HepG2 (cell line): ENCODE measurements around the gene CCL17. TPM values are rescaled to one million over a fixed set of nuclear protein-coding genes. Genes with fewer than 3 reads are reported as not detected.

Experiments
- ATAC-seq: fragments of 200-7000 bp; cut with Tn5 transposase; 3 replicates; pipeline ENCODE4 v1.9.1; 2020; ENCODE audit warnings: mild to moderate bottlenecking, moderate library complexity
- BruUV-seq: library from RNA; stranded (reverse); fragments of 400-500 nt; replicated peaks from 2 replicates; lab custom pipeline; 2021; lab: Mats Ljungman, UMichigan
- CTCF ChIA-PET: fragments of 300-600 bp; formaldehyde crosslinking; extraction: SDS; loops from one replicate; lab custom pipeline; 2021; ENCODE audit warnings: low total read pairs, inconsistent platforms, low intra/inter-chr PET ratio; lab: Yijun Ruan, JAX
- POLR2A ChIA-PET: fragments of 350-600 bp; sonication (Branson Sonifier 250); formaldehyde crosslinking; loops from one replicate; lab custom pipeline; 2020; ENCODE audit warnings: antibody characterized with exemption, inconsistent platforms; lab: Yijun Ruan, JAX
- DNase-seq: peaks from one replicate; pipeline ENCODE4 v3.0.0-alpha.2; 2015; ENCODE audit warnings: low spot score
- FAIRE-seq: peaks from 3 replicates; lab custom pipeline; 2011; peaks lifted over from hg19 to GRCh38; lab: Jason Lieb, UNC
- H2AFZ ChIP-seq: one replicate; pipeline ENCODE4 v1.6.1; 2011; ENCODE audit warnings: low read length, inconsistent platforms
- H3K27ac ChIP-seq: fragments of 300-600 bp; 3 replicates; pipeline ENCODE4 v1.8.0; 2011; ENCODE audit warnings: mixed run types, mild to moderate bottlenecking, mixed read lengths, low read length, inconsistent platforms; ENCODE audit not compliant: insufficient read depth; ENCODE audit errors: extremely low read length
- H3K27me3 ChIP-seq, 2 experiments: fragments of 200-600 bp in 1 of 2; 2 replicates in 1 of 2; 3 replicates in 1 of 2; pipeline versions ENCODE4 v1.6.0 to v1.8.0; 2011; ENCODE audit warnings: low read length in 2 of 2, mild to moderate bottlenecking in 2 of 2, moderate library complexity in 2 of 2, inconsistent platforms in 1 of 2; ENCODE audit not compliant: insufficient read depth in 2 of 2, control insufficient read depth in 1 of 2
- H3K36me3 ChIP-seq, 2 experiments: fragments of 200-600 bp in 1 of 2; replicated peaks in 1 of 2; 2 replicates in 1 of 2; 3 replicates in 1 of 2; pipeline versions ENCODE4 v1.5.1 to v1.8.0; 2011; ENCODE audit warnings: low read length in 2 of 2, inconsistent platforms in 1 of 2; ENCODE audit not compliant: insufficient read depth in 2 of 2, control insufficient read depth in 1 of 2
- H3K4me1 ChIP-seq: 2 replicates; pipeline ENCODE4 v1.5.1; 2012; ENCODE audit warnings: low read length, inconsistent platforms; ENCODE audit not compliant: insufficient read depth
- H3K4me2 ChIP-seq: 2 replicates; pipeline ENCODE4 v1.6.0; 2011; ENCODE audit warnings: low read depth, low read length, inconsistent platforms
- H3K4me3 ChIP-seq, 3 experiments: fragments of 200-600 bp in 1 of 3; sonication (generic), shearing (Covaris generic) in 1 of 3; replicated peaks in 1 of 3; 2 replicates each; pipeline ENCODE4 v1.5.1; 2011 to 2016; ENCODE audit warnings: low read length in 3 of 3, inconsistent platforms in 2 of 3, low read depth in 2 of 3, mild to moderate bottlenecking in 2 of 3, control low read depth in 1 of 3, mixed read lengths in 1 of 3; ENCODE audit not compliant: insufficient read depth in 1 of 3
- H3K79me2 ChIP-seq: one replicate; pipeline ENCODE4 v1.6.1; 2011; ENCODE audit warnings: low read length, inconsistent platforms; ENCODE audit not compliant: insufficient read depth
- H3K9ac ChIP-seq: 2 replicates; pipeline ENCODE4 v1.6.0; 2011; ENCODE audit warnings: mild to moderate bottlenecking, low read depth, low read length, inconsistent platforms; ENCODE audit not compliant: insufficient read depth
- H3K9me3 ChIP-seq: 2 replicates; pipeline ENCODE4 v1.5.1; 2012; ENCODE audit warnings: mild to moderate bottlenecking, low read length
- H4K20me1 ChIP-seq: 2 replicates; pipeline ENCODE4 v1.6.0; 2011; ENCODE audit warnings: inconsistent platforms, mild to moderate bottlenecking, low read length, moderate library complexity; ENCODE audit not compliant: insufficient read depth
- DNMT3B ChIP-seq: conservative IDR thresholded peaks from 2 replicates; pipeline ENCODE4 v1.6.1; 2016; ENCODE audit warnings: missing biosample characterization, control low read depth
- KLF11 ChIP-seq: IDR thresholded peaks from 2 replicates; pipeline ENCODE4 v1.6.1; 2016; ENCODE audit warnings: missing compliant biosample characterization
- SP5 ChIP-seq: IDR thresholded peaks from 2 replicates; pipeline ENCODE4 v1.6.1; 2016; ENCODE audit warnings: low read depth, borderline replicate concordance
- ZFP36 ChIP-seq: fragments of 150-350 bp; IDR thresholded peaks from 2 replicates; pipeline ENCODE4 v1.6.1; 2018; ENCODE audit warnings: borderline replicate concordance, low read length, low read depth; ENCODE audit not compliant: partially characterized antibody
- ZNF383 ChIP-seq: sonication (generic); formaldehyde crosslinking; IDR thresholded peaks from 2 replicates; pipeline ENCODE4 v1.4.0; 2020; ENCODE audit warnings: missing genetic modification reagents, mild to moderate bottlenecking, borderline replicate concordance
- ZNF451 ChIP-seq: sonication (generic); formaldehyde crosslinking; IDR thresholded peaks from 2 replicates; pipeline ENCODE4 v1.5.0; 2020; ENCODE audit warnings: mild to moderate bottlenecking, missing genetic modification reagents
- ZNF790 ChIP-seq: sonication (generic); formaldehyde crosslinking; IDR thresholded peaks from 2 replicates; pipeline ENCODE4 v1.8.0; 2022; ENCODE audit warnings: missing genetic modification reagents, mild to moderate bottlenecking, borderline replicate concordance
- WGBS: methylation state at CpG from one replicate; pipeline ENCODE4 v1.1.6; 2017; ENCODE audit warnings: low lambda C conversion rate; 5-methylcytosine and 5-hydroxymethylcytosine counted together
- in situ Hi-C: cut with HindIII; loops from 2 replicates; pipeline ENCODE4 v1.10.0; 2017; ENCODE audit warnings: low pct_unique_long_range_greater_than_20kb; ENCODE audit not compliant: extremely low pct_ligation_motif_present
- intact Hi-C: fragments of 100-400 bp; cut with micrococcal nuclease; formaldehyde crosslinking; loops from one replicate; pipeline ENCODE4 v1.10.0; 2022; ENCODE audit not compliant: unreplicated experiment
- polyA plus RNA-seq, 8 experiments: library from polyadenylated mRNA; depleted of rRNA in 3 of 8; stranded (reverse) in 7 of 8; unstranded in 1 of 8; fragments of >200 nt; fragmentation: Illumina TruSeq in 4 of 8; extraction: Trizol in 4 of 8; gene quantifications; 2 replicates each; pipeline versions ENCODE4 v1.2.1 to v1.2.3, GENCODE V29; 2011 to 2016; ENCODE audit warnings: low read depth in 4 of 8, missing spikeins in 1 of 8, mixed read lengths in 1 of 8; ENCODE audit not compliant: insufficient read depth in 1 of 8
- total RNA-seq, 5 experiments: library from RNA; depleted of rRNA; stranded (reverse); fragments of >200 nt; fragmentation: Illumina TruSeq; extraction: Trizol; gene quantifications; 2 replicates each; pipeline ENCODE4 v1.2.3, GENCODE V29; 2016; ENCODE audit warnings: low read depth in 1 of 5
- TF ChIP-seq, protein P1 (sequence below): sonication (generic); formaldehyde crosslinking; IDR thresholded peaks from 2 replicates; pipeline ENCODE4 v1.5.0; 2020; ENCODE audit warnings: missing genetic modification reagents
- TF ChIP-seq, protein P2 (sequence below): sonication (generic); formaldehyde crosslinking; IDR thresholded peaks from 2 replicates; pipeline ENCODE4 v1.5.0; 2020; ENCODE audit warnings: missing genetic modification reagents, mild to moderate bottlenecking, borderline replicate concordance
- TF ChIP-seq, protein P3 (sequence below): sonication (generic); formaldehyde crosslinking; IDR thresholded peaks from 2 replicates; pipeline ENCODE4 v1.8.0; 2022; ENCODE audit warnings: missing genetic modification reagents, mild to moderate bottlenecking, borderline replicate concordance
- TF ChIP-seq, protein P4 (sequence below): sonication (generic); formaldehyde crosslinking; IDR thresholded peaks from 2 replicates; pipeline ENCODE4 v1.8.1; 2023; ENCODE audit warnings: mild to moderate bottlenecking, missing genetic modification reagents

Gene CCL17
- total and polyA plus RNA-seq, 2 of the 13 experiments (the other 11 are each of a cell fraction or from before 2014, with no cell fraction given) = not detected

DNA sequence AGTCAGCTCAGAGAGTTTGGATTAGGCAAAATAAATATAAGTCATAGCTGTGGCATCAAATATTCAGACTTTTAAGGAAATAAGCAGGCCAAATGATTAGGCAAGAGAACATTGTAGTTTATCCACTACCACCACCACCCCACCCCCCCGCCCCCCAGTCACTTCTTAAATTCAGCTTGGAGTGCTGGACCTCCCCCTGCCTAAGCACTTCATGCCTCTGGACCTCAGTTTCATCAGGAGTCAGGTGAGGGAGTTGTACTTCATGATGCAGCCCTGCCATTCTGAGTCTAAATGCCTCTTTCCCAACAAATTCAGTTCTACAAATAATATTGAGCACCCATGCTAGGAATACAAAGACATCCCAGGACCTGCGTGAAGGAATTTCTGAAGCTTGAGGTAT, 60.0 kb downstream of the CCL17 start:
- intact Hi-C loops = no loop called here
- Histone ChIP-seq H3K36me3 (peaks cover 32 to 65% of the 10 kb centered on the region in 2 experiments), H4K20me1 (no peaks in the 10 kb centered on the region), H3K4me1 (peaks cover 34% of the 10 kb centered on the region), H3K4me3 (no peak overlapping the region), H3K27ac (no peak overlapping the region), H3K9ac (no peak overlapping the region), H2AFZ (no peak overlapping the region), H3K79me2 (peaks cover 34% of the 10 kb centered on the region), H3K27me3 (no peaks in the 10 kb centered on the region; a peak in 1 of 5 replicates), H3K4me2 (no peak overlapping the region), H3K9me3 (no peaks in the 10 kb centered on the region)
- in situ Hi-C loops = no loop called here
- ChIA-PET CTCF (interaction anchor here (4.6 kb wide), 1 partner anchor 55 kb away, joined by 37 read pairs; no protein-coding TSS in a partner anchor), POLR2A (interaction anchor here (1.3 to 2.5 kb wide), 2 partner anchors 18 to 19 kb away, joined by 4 to 11 read pairs; partner anchors contain the start of genes CIAPIN1 and COQ9)
- no TSS peak for BruUV-seq
- WGBS = 99% methylated on average over 2 of the region's 2 CpGs
- DNase-seq (no peak), ATAC-seq (no peak), FAIRE-seq (no peak)
- TF ChIP-seq ZNF383 (CRISPR knock-in tag) (no peak), KLF11 (CRISPR knock-in tag) (no peak), ZNF790 (CRISPR knock-in tag) (no peak), SP5 (CRISPR knock-in tag) (no peak), ZFP36 (no peak), ZNF451 (no peak), DNMT3B (CRISPR knock-in tag) (no peak)
- TF ChIP-seq, protein P1, sequence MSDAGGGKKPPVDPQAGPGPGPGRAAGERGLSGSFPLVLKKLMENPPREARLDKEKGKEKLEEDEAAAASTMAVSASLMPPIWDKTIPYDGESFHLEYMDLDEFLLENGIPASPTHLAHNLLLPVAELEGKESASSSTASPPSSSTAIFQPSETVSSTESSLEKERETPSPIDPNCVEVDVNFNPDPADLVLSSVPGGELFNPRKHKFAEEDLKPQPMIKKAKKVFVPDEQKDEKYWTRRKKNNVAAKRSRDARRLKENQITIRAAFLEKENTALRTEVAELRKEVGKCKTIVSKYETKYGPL (CRISPR knock-in tag) = no peak
- TF ChIP-seq, protein P2, sequence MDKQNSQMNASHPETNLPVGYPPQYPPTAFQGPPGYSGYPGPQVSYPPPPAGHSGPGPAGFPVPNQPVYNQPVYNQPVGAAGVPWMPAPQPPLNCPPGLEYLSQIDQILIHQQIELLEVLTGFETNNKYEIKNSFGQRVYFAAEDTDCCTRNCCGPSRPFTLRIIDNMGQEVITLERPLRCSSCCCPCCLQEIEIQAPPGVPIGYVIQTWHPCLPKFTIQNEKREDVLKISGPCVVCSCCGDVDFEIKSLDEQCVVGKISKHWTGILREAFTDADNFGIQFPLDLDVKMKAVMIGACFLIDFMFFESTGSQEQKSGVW = no peak
- TF ChIP-seq, protein P3, sequence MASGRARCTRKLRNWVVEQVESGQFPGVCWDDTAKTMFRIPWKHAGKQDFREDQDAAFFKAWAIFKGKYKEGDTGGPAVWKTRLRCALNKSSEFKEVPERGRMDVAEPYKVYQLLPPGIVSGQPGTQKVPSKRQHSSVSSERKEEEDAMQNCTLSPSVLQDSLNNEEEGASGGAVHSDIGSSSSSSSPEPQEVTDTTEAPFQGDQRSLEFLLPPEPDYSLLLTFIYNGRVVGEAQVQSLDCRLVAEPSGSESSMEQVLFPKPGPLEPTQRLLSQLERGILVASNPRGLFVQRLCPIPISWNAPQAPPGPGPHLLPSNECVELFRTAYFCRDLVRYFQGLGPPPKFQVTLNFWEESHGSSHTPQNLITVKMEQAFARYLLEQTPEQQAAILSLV (CRISPR knock-in tag) = no peak
- TF ChIP-seq, protein P4, sequence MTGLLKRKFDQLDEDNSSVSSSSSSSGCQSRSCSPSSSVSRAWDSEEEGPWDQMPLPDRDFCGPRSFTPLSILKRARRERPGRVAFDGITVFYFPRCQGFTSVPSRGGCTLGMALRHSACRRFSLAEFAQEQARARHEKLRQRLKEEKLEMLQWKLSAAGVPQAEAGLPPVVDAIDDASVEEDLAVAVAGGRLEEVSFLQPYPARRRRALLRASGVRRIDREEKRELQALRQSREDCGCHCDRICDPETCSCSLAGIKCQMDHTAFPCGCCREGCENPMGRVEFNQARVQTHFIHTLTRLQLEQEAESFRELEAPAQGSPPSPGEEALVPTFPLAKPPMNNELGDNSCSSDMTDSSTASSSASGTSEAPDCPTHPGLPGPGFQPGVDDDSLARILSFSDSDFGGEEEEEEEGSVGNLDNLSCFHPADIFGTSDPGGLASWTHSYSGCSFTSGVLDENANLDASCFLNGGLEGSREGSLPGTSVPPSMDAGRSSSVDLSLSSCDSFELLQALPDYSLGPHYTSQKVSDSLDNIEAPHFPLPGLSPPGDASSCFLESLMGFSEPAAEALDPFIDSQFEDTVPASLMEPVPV (CRISPR knock-in tag) = no peak

Other genes starting within 250 kb of the CCL17 start
- 99.8 and 104 TPM in 2 replicates for gene PSME3IP1, start 218.7 kb upstream of the CCL17 start, total RNA-seq (2016; rRNA removed; fragmentation: Illumina TruSeq; extraction: Trizol)
- gene PSME3IP1, start 218.7 kb upstream of the CCL17 start, polyA plus RNA-seq (2011; rRNA removed) = 90.8 and 99.8 TPM in 2 replicates
- 51.7 and 53.4 TPM in 2 replicates for gene RSPRY1, start 218.4 kb upstream of the CCL17 start, total RNA-seq (2016; rRNA removed; fragmentation: Illumina TruSeq; extraction: Trizol)
- 47.9 and 61.0 TPM in 2 replicates for gene RSPRY1, start 218.4 kb upstream of the CCL17 start, polyA plus RNA-seq (2011; rRNA removed)
- gene ARL2BP, start 159.5 kb upstream of the CCL17 start, total RNA-seq (2016; rRNA removed; fragmentation: Illumina TruSeq; extraction: Trizol) = 67.6 and 97.1 TPM in 2 replicates
- 50.8 and 64.3 TPM in 2 replicates for gene ARL2BP, start 159.5 kb upstream of the CCL17 start, polyA plus RNA-seq (2011; rRNA removed)
- 39.5 and 60.6 TPM in 2 replicates for gene PLLP, start 120.1 kb upstream of the CCL17 start, total RNA-seq (2016; rRNA removed; fragmentation: Illumina TruSeq; extraction: Trizol)
- gene PLLP, start 120.1 kb upstream of the CCL17 start, polyA plus RNA-seq (2011; rRNA removed) = 127 and 160 TPM in 2 replicates
- 0.06 TPM in 1 of 2 replicates, not detected in the other for gene CCL22, start 46.0 kb upstream of the CCL17 start, total RNA-seq (2016; rRNA removed; fragmentation: Illumina TruSeq; extraction: Trizol)
- 0.04 TPM in 1 of 2 replicates, not detected in the other for gene CCL22, start 46.0 kb upstream of the CCL17 start, polyA plus RNA-seq (2011; rRNA removed)
- 23.4 and 57.3 TPM in 2 replicates for gene CX3CL1, start 32.3 kb upstream of the CCL17 start, total RNA-seq (2016; rRNA removed; fragmentation: Illumina TruSeq; extraction: Trizol)
- gene CX3CL1, start 32.3 kb upstream of the CCL17 start, polyA plus RNA-seq (2011; rRNA removed) = 60.8 and 96.8 TPM in 2 replicates
- 89.7 and 113 TPM in 2 replicates for gene CIAPIN1, start 42.6 kb downstream of the CCL17 start, total RNA-seq (2016; rRNA removed; fragmentation: Illumina TruSeq; extraction: Trizol)
- gene CIAPIN1, start 42.6 kb downstream of the CCL17 start, polyA plus RNA-seq (2011; rRNA removed) = 62.4 and 69.3 TPM in 2 replicates
- gene COQ9, start 42.7 kb downstream of the CCL17 start, total RNA-seq (2016; rRNA removed; fragmentation: Illumina TruSeq; extraction: Trizol) = 57.5 and 62.0 TPM in 2 replicates
- gene COQ9, start 42.7 kb downstream of the CCL17 start, polyA plus RNA-seq (2011; rRNA removed) = 104 and 108 TPM in 2 replicates
- gene POLR2C, start 57.9 kb downstream of the CCL17 start, total RNA-seq (2016; rRNA removed; fragmentation: Illumina TruSeq; extraction: Trizol) = 104 and 146 TPM in 2 replicates
- 199 and 216 TPM in 2 replicates for gene POLR2C, start 57.9 kb downstream of the CCL17 start, polyA plus RNA-seq (2011; rRNA removed)
- gene DOK4, start 81.7 kb downstream of the CCL17 start, total RNA-seq (2016; rRNA removed; fragmentation: Illumina TruSeq; extraction: Trizol) = 52.7 and 55.5 TPM in 2 replicates
- 70.0 and 92.5 TPM in 2 replicates for gene DOK4, start 81.7 kb downstream of the CCL17 start, polyA plus RNA-seq (2011; rRNA removed)
- gene CCDC102A, start 131.8 kb downstream of the CCL17 start, total RNA-seq (2016; rRNA removed; fragmentation: Illumina TruSeq; extraction: Trizol) = 0.91 and 2.1 TPM in 2 replicates
- gene CCDC102A, start 131.8 kb downstream of the CCL17 start, polyA plus RNA-seq (2011; rRNA removed) = 2.7 and 2.8 TPM in 2 replicates
- gene ADGRG5, start 137.9 kb downstream of the CCL17 start, total RNA-seq (2016; rRNA removed; fragmentation: Illumina TruSeq; extraction: Trizol) = not detected in 2 replicates
- 0.01 TPM in 1 of 2 replicates, not detected in the other for gene ADGRG5, start 137.9 kb downstream of the CCL17 start, polyA plus RNA-seq (2011; rRNA removed)
- gene ADGRG1, start 223.9 kb downstream of the CCL17 start, total RNA-seq (2016; rRNA removed; fragmentation: Illumina TruSeq; extraction: Trizol) = 2.8 and 5.9 TPM in 2 replicates
- 2.7 and 3.3 TPM in 2 replicates for gene ADGRG1, start 223.9 kb downstream of the CCL17 start, polyA plus RNA-seq (2011; rRNA removed)